MM.1S (cell line): Measurements from ENCODE around the gene FAM107B.
A peak's percentile ranks its signal among the peaks of the same experiment; 100 is the strongest.

Source experiments
- DNase-seq: peaks from one replicate; pipeline ENCODE4 v3.0.0-alpha.2; 2015
- H2AFZ ChIP-seq: fragments of 300-600 bp; sonication (generic); 2 replicates; pipeline ENCODE4 v1.6.0; 2016; ENCODE audit warnings: antibody characterized with exemption, low read length
- H3F3A ChIP-seq: fragments of 300-600 bp; sonication (generic); 2 replicates; pipeline ENCODE4 v1.6.1; 2016; ENCODE audit warnings: mild to moderate bottlenecking, antibody characterized with exemption, low read length, moderate library complexity, mixed read lengths; ENCODE audit not compliant: insufficient read depth
- H3K27ac ChIP-seq: fragments of 300-600 bp; sonication (generic); 2 replicates; pipeline ENCODE4 v1.5.1; 2016; ENCODE audit warnings: mild to moderate bottlenecking, low read length
- H3K27me3 ChIP-seq: fragments of 300-600 bp; sonication (generic); replicated peaks from 2 replicates; pipeline ENCODE4 v1.6.0; 2016; ENCODE audit warnings: low read length; ENCODE audit not compliant: insufficient read depth
- H3K36me3 ChIP-seq: fragments of 300-600 bp; sonication (generic); replicated peaks from 2 replicates; pipeline ENCODE4 v1.6.1; 2016; ENCODE audit warnings: mild to moderate bottlenecking, low read length, mixed read lengths; ENCODE audit not compliant: insufficient read depth
- H3K4me1 ChIP-seq: fragments of 300-600 bp; sonication (generic); 2 replicates; pipeline ENCODE4 v1.6.1; 2016; ENCODE audit warnings: low read length, mixed read lengths
- H3K4me2 ChIP-seq: fragments of 300-600 bp; sonication (generic); 2 replicates; pipeline ENCODE4 v1.6.0; 2016; ENCODE audit warnings: low read depth, low read length
- H3K4me3 ChIP-seq: fragments of 300-600 bp; sonication (generic); 2 replicates; pipeline ENCODE4 v1.5.1; 2016; ENCODE audit warnings: low read length, mixed read lengths
- H3K79me2 ChIP-seq: fragments of 300-600 bp; sonication (generic); 2 replicates; pipeline ENCODE4 v1.6.1; 2016; ENCODE audit warnings: mixed run types, low read length, mixed read lengths
- H3K9ac ChIP-seq: fragments of 300-600 bp; sonication (generic); 2 replicates; pipeline ENCODE4 v1.6.1; 2016; ENCODE audit warnings: low read length, mixed read lengths
- H3K9me2 ChIP-seq: fragments of 300-600 bp; sonication (generic); replicated peaks from 2 replicates; pipeline ENCODE4 v1.6.1; 2016; ENCODE audit warnings: mild to moderate bottlenecking, low read length, mixed read lengths; ENCODE audit not compliant: insufficient read depth
- H3K9me3 ChIP-seq: fragments of 300-600 bp; sonication (generic); replicated peaks from 2 replicates; pipeline ENCODE4 v1.6.1; 2016; ENCODE audit warnings: mild to moderate bottlenecking, low read length, mixed read lengths; ENCODE audit not compliant: insufficient read depth
- H4K20me1 ChIP-seq: fragments of 300-600 bp; sonication (generic); 2 replicates; pipeline ENCODE4 v1.6.1; 2016; ENCODE audit warnings: mild to moderate bottlenecking, low read length, moderate library complexity, mixed read lengths; ENCODE audit not compliant: insufficient read depth
- CTCF ChIP-seq: fragments of 300-600 bp; sonication (generic); IDR thresholded peaks from 2 replicates; pipeline ENCODE4 v1.5.1; 2016; ENCODE audit warnings: antibody characterized with exemption, low read length, mixed read lengths
- EZH2 ChIP-seq: fragments of 300-600 bp; sonication (generic); optimal IDR thresholded peaks from 2 replicates; pipeline ENCODE3; 2017; ENCODE audit warnings: low read depth, mild to moderate bottlenecking, antibody characterized with exemption, low read length, mixed read lengths
- EZH2phosphoT487 ChIP-seq: fragments of 300-600 bp; sonication (generic); IDR thresholded peaks from 2 replicates; pipeline ENCODE4 v1.6.1; 2018; ENCODE audit warnings: antibody characterized with exemption, low read length

The FAM107B gene

DNA sequence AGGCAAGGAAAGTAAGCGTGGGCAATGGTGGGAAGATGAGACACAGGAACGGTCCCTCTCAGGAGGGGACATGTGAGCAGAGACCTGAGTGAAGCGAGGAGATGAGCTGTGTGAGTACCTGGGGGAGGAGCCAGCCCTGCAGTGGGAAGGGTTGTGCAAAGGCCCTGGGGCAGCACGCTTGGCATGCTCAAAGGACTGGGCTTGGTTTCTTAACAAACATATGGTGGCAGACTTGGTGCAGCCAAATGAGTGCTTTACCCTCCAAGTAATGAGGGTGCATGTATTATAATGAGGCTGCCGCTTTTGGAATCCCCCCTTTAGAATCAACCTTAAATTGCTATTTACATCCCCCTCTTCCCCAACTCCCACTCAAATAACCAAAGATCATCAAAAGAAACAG, 291.3 kb downstream of the FAM107B start:
- Histone ChIP-seq H3K9ac (no peak overlapping the region), H3K4me2 (no peak overlapping the region), H2AFZ (no peak overlapping the region), H4K20me1 (no peaks in the 10 kb centered on the region), H3K27me3 (no peaks in the 10 kb centered on the region), H3K9me3 (no peaks in the 10 kb centered on the region), H3K4me1 (peaks cover 13% of the 10 kb centered on the region), H3K36me3 (no peaks in the 10 kb centered on the region), H3K79me2 (no peaks in the 10 kb centered on the region), H3K4me3 (no peak overlapping the region), H3F3A (peaks cover 7% of the 10 kb centered on the region; the same call in 1 of the 2 replicates), H3K9me2 (no peaks in the 10 kb centered on the region), H3K27ac (no peak overlapping the region)
- TF ChIP-seq EZH2 = no peak
- TF ChIP-seq EZH2phosphoT487 = no peak
- no peak for DNase-seq

DNA sequence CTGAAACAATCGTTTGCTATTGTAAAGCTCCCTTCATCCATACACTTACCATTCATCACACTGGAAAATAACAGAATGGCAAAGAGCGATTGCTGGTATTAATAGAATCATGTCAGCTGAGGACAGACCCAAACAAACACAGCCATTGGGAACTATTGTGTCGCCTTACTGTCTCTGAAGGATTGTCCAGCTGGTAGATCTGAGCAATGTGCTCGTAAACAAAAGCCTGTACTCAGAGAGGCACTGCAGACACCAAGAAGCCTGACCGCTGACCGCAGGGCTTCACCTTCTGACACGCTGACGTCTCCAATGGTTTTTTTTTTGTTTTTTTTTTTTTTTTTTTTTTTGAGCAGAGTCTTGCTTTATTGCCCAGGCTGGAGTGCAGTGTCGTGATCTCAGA, 292.9 kb downstream of the FAM107B start:
- DNase-seq = peak; percentile 90
- Histone ChIP-seq H3K9me3 (no peaks in the 10 kb centered on the region), H3K36me3 (no peaks in the 10 kb centered on the region), H3K4me1 (peaks cover 5% of the 10 kb centered on the region; the same call in 1 of the 2 replicates), H3F3A (no peaks in the 10 kb centered on the region), H3K4me2 (peak overlapping the region; percentile 27; the same call in 1 of the 2 replicates), H3K79me2 (no peaks in the 10 kb centered on the region), H3K27ac (peak overlapping the region; percentile 46; the same call in 1 of the 2 replicates), H2AFZ (no peak overlapping the region), H4K20me1 (no peaks in the 10 kb centered on the region), H3K9me2 (no peaks in the 10 kb centered on the region), H3K9ac (no peak overlapping the region), H3K27me3 (no peaks in the 10 kb centered on the region), H3K4me3 (no peak overlapping the region)
- no peak for TF ChIP-seq CTCF
- TF ChIP-seq EZH2phosphoT487 = no peak
- TF ChIP-seq EZH2 = no peak

DNA sequence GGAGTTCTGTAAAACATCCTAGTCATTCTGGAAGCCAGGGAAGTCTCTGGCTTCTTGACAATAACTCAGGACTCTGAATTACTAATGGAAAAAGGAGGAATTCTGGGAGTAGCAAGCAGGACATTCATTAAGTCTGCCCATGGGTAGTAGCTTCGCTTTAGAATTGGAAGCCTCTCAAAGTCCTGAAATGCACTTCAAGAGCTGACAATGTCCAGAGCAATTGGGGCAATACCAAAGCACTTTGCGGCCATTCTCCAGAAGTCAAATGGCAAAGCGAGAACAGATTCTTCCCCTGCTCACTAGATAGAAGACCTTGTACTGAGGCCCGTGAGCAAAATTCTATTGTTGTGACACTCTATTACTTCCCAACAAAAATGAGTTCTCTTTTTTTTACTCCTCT, 293.7 kb downstream of the FAM107B start:
- Histone ChIP-seq H3K79me2 (no peaks in the 10 kb centered on the region), H3K36me3 (no peaks in the 10 kb centered on the region), H4K20me1 (no peaks in the 10 kb centered on the region), H3K27me3 (no peaks in the 10 kb centered on the region), H2AFZ (no peak overlapping the region), H3K9me2 (no peaks in the 10 kb centered on the region), H3K9ac (no peak overlapping the region), H3F3A (no peaks in the 10 kb centered on the region), H3K27ac (no peak overlapping the region), H3K4me2 (no peak overlapping the region), H3K9me3 (no peaks in the 10 kb centered on the region), H3K4me3 (no peak overlapping the region), H3K4me1 (peaks cover 5% of the 10 kb centered on the region; the same call in 1 of the 2 replicates)
- TF ChIP-seq CTCF = no peak
- TF ChIP-seq EZH2phosphoT487 = no peak
- TF ChIP-seq EZH2 = no peak
- no peak for DNase-seq

DNA sequence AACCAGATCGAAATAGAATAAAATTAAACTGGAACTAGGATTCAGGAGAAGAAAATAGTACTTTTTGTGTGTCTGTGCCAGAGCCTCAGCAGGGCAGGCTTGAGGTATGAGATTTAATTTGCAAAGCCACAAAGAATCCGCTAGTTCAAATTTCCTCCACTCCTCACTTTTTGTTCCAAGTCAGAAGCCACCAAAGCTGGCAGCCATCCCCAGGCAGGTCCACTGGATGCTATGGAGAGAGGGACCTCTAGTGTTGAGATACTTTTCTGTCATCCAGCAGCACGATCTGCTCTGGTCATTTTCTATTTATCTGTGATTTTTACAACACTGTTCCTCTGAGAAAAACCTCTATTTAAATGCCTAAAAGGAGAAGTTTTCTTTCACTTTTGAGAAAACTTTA, 296.1 kb downstream of the FAM107B start:
- Histone ChIP-seq H3K27me3 (no peaks in the 10 kb centered on the region), H3K36me3 (no peaks in the 10 kb centered on the region), H3K27ac (no peak overlapping the region), H2AFZ (no peak overlapping the region), H3F3A (no peaks in the 10 kb centered on the region), H3K4me3 (no peak overlapping the region), H3K9ac (no peak overlapping the region), H3K4me1 (peaks cover 14% of the 10 kb centered on the region), H3K9me2 (no peaks in the 10 kb centered on the region), H3K4me2 (no peak overlapping the region), H3K79me2 (no peaks in the 10 kb centered on the region), H3K9me3 (no peaks in the 10 kb centered on the region), H4K20me1 (no peaks in the 10 kb centered on the region)
- TF ChIP-seq CTCF = peak; percentile 56
- no peak for TF ChIP-seq EZH2
- TF ChIP-seq EZH2phosphoT487 = no peak
- peak; percentile 38 for DNase-seq
